Progenitor cell of endocrine pancreas (in vitro differentiated cells): ENCODE data around the gene TFDP1. TPM values are rescaled to one million over a fixed set of nuclear protein-coding genes. Genes with fewer than 3 reads are reported as not detected.
A peak's percentile ranks its signal among the peaks of the same experiment; 100 is the strongest.

Experiments
- DNase-seq: peaks from one replicate; pipeline ENCODE4 v3.0.0; 2021; ENCODE audit warnings: low spot score; ENCODE audit not compliant: unreplicated experiment
- H3K27ac Mint-ChIP-seq: 2 replicates; pipeline ENCODE4 v1.8.0; 2021; ENCODE audit warnings: mild to moderate bottlenecking, moderate library complexity, mixed read lengths
- H3K27me3 Mint-ChIP-seq: 2 replicates; pipeline ENCODE4 v1.8.0; 2021; ENCODE audit warnings: mixed read lengths
- H3K36me3 Mint-ChIP-seq: 2 replicates; pipeline ENCODE4 v1.8.0; 2022; ENCODE audit warnings: mixed read lengths; ENCODE audit not compliant: insufficient read depth
- H3K4me1 Mint-ChIP-seq: 2 replicates; pipeline ENCODE4 v1.8.0; 2021; ENCODE audit warnings: low read depth, mixed read lengths
- H3K4me3 Mint-ChIP-seq: 2 replicates; pipeline ENCODE4 v1.8.0; 2021; ENCODE audit warnings: low read depth, mild to moderate bottlenecking, moderate library complexity, mixed read lengths
- H3K9me3 Mint-ChIP-seq: 2 replicates; pipeline ENCODE4 v1.8.0; 2021; ENCODE audit warnings: low read depth, mixed read lengths
- total RNA-seq: library from RNA; stranded (reverse); gene quantifications from 2 replicates; pipeline ENCODE4 v1.2.1, GENCODE V29; 2021
- TF ChIP-seq, protein P1 (sequence below): fragments of 200-600 bp; sonication (generic); IDR thresholded peaks from one replicate; pipeline ENCODE4 v1.5.0; 2021; ENCODE audit warnings: antibody characterized with exemption, mild to moderate bottlenecking; ENCODE audit not compliant: unreplicated experiment

The TFDP1 gene
- total RNA-seq, 1 donor from 2014 or later, result 58.2 TPM

DNA sequence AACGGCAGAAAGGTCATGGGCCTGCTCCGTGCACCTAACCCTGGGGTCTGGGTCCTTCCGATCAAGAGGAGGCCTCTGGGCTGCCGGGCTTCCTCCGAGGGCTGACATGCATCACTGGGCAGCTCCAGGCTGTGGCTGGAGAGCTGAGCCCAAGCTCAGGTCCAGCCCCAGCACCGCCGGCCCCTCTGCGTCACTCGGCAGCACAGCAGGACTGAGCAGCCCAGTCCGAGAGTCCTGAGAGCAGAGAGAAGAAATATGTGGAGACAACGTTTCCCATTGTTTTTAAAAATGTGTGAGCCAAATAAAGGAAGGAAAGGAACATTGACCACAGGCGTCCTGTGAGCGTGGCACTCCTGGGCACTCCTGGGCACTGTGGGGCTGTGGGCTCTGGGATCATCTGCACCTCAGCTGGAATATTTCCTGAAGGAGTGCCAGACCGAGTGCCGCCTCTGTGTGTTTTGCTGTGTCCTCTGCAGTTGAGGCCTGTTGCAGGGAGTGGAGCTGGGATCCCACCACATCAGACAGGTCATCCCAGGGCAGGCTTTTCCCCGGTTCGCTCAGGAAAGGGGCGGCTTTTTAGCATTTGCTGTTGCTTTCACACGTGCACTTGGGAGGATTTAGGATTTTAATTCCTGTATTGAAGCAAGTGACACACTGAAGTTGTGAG, 37.8 kb upstream of the TFDP1 start:
- TF ChIP-seq, protein P1, sequence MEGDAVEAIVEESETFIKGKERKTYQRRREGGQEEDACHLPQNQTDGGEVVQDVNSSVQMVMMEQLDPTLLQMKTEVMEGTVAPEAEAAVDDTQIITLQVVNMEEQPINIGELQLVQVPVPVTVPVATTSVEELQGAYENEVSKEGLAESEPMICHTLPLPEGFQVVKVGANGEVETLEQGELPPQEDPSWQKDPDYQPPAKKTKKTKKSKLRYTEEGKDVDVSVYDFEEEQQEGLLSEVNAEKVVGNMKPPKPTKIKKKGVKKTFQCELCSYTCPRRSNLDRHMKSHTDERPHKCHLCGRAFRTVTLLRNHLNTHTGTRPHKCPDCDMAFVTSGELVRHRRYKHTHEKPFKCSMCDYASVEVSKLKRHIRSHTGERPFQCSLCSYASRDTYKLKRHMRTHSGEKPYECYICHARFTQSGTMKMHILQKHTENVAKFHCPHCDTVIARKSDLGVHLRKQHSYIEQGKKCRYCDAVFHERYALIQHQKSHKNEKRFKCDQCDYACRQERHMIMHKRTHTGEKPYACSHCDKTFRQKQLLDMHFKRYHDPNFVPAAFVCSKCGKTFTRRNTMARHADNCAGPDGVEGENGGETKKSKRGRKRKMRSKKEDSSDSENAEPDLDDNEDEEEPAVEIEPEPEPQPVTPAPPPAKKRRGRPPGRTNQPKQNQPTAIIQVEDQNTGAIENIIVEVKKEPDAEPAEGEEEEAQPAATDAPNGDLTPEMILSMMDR, result no peak
- H3K36me3 Mint-ChIP-seq, result peaks cover 16% of the 10 kb centered on the region
- H3K4me1 Mint-ChIP-seq, result peaks cover 42% of the 10 kb centered on the region
- no peaks in the 10 kb centered on the region for H3K27me3 Mint-ChIP-seq
- no peak for DNase-seq
- H3K4me3 Mint-ChIP-seq, result no peak overlapping the region
- no peaks in the 10 kb centered on the region for H3K9me3 Mint-ChIP-seq
- peak overlapping the region; percentile 64 for H3K27ac Mint-ChIP-seq

DNA sequence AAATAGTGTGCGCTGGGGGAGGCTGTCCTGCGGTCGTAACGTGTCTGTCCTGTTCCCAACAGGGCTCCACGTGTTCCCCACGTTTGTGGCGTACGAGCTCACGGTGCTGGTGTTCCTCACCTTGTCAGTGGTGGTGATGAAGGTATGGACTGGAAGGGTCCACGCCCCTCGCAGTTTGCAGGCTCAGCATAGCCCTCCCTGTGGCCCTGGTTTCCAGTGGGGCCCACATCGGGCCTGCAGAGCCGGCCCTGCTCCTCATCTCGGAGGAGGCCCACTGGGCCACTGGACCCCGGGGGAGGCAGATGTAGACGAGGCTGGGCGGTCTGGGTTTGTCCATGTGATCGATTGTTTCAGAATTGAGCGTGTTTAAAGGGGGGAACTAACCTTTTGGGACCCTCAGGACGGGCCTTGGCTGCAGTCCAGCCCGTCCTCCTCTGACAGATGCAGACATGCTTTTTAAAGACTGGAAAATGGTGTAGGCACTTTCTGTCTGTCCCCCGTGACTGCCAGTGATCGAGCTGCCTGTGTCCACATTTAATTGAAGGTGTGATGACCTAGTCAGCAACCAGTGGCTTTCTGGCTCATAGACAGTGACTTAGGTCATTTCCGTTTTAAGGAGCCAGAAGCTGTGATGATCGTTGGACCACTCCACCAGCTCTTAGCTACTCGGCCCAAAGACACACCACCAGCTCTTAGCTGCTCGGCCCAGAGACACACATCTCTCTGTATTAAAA, 37.1 kb upstream of the TFDP1 start:
- Mint-ChIP-seq H3K4me1 (peaks cover 42% of the 10 kb centered on the region), H3K4me3 (no peak overlapping the region), H3K36me3 (peaks cover 15% of the 10 kb centered on the region), H3K9me3 (no peaks in the 10 kb centered on the region), H3K27me3 (no peaks in the 10 kb centered on the region), H3K27ac (no peak overlapping the region)
- no peak for DNase-seq
- TF ChIP-seq, protein P1, result no peak

DNA sequence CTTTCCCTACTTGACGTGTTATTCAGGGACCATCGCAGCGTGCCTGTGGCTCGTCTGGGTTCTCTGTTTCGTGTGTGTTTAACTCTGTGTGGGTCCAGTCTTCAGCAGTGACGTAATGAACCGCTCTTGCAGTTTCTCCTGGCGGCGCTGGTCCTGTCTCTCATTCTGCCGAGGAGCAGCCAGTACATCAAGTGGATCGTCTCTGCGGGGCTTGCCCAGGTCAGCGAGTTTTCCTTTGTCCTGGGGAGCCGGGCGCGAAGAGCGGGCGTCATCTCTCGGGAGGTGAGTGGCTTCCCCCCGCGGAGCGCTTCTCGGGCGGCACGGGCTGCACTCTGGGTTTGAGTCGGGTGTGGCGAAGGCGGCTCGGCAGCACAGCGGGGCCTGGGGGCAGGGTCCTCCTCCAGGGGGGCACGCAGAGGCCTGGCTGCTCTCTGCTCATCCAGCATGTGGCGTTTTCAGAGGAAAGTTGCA, 36.3 kb upstream of the TFDP1 start:
- Mint-ChIP-seq H3K27me3 (no peaks in the 10 kb centered on the region), H3K9me3 (no peaks in the 10 kb centered on the region), H3K27ac (no peak overlapping the region), H3K4me1 (peaks cover 40% of the 10 kb centered on the region), H3K4me3 (no peak overlapping the region), H3K36me3 (peaks cover 13% of the 10 kb centered on the region)
- TF ChIP-seq, protein P1, result no peak
- no peak for DNase-seq

DNA sequence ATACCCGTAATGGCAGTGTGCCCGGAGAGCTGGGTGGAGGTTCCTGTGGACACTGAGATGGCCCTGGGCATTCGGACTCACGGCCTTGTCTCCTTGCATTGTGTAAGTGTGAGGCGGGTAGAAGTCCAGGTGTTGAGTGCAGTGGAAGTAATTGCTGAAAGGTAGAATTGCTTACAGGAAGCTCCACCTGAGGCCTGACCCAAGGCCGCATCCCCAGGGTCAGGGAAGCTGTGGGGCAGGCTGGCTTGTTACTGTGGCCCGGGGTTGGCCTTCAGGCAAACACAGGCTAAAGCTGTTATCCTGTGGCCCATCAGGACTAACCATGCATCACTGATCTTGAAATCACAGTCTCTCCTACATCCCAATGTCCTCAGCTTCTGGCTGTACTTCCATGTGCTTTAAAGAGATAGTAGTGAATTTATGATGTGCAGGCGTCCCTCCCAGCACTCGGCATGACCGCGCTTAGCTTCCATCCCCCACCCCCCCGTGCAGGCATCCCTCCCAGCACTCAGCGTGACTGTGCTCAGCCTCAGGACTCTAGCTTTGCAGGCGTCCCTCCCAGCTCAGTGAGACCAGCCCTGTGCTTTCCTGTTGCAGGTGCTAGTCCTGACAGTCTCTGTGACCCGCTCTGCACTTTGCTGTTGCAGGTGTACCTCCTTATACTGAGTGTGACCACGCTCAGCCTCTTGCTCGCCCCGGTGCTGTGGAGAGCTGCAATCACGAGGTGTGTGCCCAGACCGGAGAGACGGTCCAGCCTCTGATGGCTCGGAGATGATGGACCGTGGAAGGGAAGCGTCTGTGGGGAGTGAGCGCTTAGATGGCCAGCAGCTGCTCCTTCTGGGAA, 35.6 kb upstream of the TFDP1 start:
- H3K4me1 Mint-ChIP-seq, result peaks cover 34% of the 10 kb centered on the region
- DNase-seq, result no peak
- H3K9me3 Mint-ChIP-seq, result no peaks in the 10 kb centered on the region
- H3K36me3 Mint-ChIP-seq, result peaks cover 8% of the 10 kb centered on the region
- peak overlapping the region; percentile 37 for H3K27ac Mint-ChIP-seq
- TF ChIP-seq, protein P1, result no peak
- H3K27me3 Mint-ChIP-seq, result no peaks in the 10 kb centered on the region
- H3K4me3 Mint-ChIP-seq, result no peak overlapping the region

DNA sequence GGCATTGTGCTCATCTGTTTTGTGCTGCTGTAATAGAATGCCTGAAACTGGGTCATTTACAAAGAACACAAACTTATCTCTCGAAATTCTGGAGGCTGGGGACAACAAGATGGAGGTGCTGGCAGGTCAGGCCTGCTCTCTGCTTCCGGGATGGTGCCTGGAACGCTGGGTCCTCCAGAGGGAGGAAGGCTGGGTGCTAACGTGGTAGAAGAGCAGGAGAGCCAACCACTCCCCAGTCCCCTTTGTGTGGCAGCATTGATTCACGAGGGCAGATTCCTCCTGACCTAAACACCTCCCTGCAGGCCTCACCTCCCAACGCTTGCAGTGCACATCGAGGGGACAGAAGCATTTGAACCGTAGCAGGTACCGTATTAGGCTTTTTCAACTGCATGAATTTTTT, 34.1 kb upstream of the TFDP1 start:
- TF ChIP-seq, protein P1, result no peak
- H3K27ac Mint-ChIP-seq, result peak overlapping the region; percentile 57
- H3K4me3 Mint-ChIP-seq, result no peak overlapping the region
- no peaks in the 10 kb centered on the region for H3K9me3 Mint-ChIP-seq
- no peaks in the 10 kb centered on the region for H3K27me3 Mint-ChIP-seq
- peaks cover 19% of the 10 kb centered on the region for H3K4me1 Mint-ChIP-seq
- DNase-seq, result no peak
- H3K36me3 Mint-ChIP-seq, result peaks cover 5% of the 10 kb centered on the region
